Myocyte (in vitro differentiated cells): Measurements from ENCODE around the gene S100P. TPM values are rescaled to one million over a fixed set of nuclear protein-coding genes. Genes with fewer than 3 reads are reported as not detected.
"Not testable (repeated sequence)": the region's sequence is repeated elsewhere in the genome, so short reads cannot be mapped to it uniquely, and the experiment has no call there.

Source experiments
- DNase-seq: peaks from one replicate; pipeline ENCODE4 v3.0.0-alpha.2; 2012; ENCODE audit warnings: low read depth
- total RNA-seq: library from RNA; depleted of rRNA; stranded (reverse); fragments of >200 nt; gene quantifications from 2 replicates; pipeline ENCODE4 v1.2.3, GENCODE V29; 2014

Gene S100P
- total RNA-seq, 1 donor from 2014 or later = not detected

- peak; percentile 84 for DNase-seq
These were observed 26.6 kb downstream of the S100P start for GRCh38 chr4:6720202-6720699.

- DNase-seq = no peak
These were observed 27.4 kb downstream of the S100P start for GRCh38 chr4:6721121-6721520.

DNA sequence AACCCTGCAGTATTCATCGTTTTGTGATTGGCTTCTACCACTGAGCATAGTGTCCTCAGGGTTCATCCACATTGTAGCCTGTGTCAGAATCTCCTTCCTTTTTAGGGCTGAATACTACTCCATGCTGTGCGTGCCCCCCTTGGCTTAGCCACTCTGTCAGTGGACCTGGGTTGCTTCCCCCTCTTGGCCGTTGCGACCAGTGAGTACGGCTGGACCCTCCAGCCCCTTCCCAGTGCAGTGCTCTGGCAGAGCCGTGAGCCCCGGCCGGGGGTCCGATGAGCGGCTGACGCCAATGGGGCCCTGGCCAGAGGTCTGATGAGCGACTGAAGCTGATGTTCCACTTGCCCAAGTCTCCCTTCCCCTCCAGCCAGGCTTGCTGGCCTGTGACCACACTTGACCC is 29.2 kb downstream of the S100P start:
- no peak for DNase-seq

DNA sequence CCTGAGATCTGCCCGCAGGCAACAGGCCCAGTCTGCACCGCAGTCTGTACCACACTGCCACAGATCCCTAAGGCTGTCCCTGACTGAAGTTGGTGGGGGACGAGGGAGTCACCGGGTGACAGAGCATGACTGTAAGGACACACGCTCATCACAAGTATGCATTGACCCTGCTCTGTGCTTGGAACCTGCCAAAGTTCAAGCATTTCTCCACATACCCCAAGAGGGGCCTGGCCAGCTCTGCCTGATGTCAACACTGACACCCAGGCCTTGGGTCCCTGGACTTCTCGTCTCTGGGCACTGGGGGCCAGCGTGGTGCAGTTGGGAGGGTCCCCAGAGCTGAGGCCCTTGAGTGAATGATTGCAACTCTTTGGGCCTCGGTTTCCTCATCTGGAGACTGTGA is 30.2 kb downstream of the S100P start:
- no peak for DNase-seq

- peak; percentile 29 for DNase-seq
These were observed 30.9 kb downstream of the S100P start for GRCh38 chr4:6724421-6725111.

DNA sequence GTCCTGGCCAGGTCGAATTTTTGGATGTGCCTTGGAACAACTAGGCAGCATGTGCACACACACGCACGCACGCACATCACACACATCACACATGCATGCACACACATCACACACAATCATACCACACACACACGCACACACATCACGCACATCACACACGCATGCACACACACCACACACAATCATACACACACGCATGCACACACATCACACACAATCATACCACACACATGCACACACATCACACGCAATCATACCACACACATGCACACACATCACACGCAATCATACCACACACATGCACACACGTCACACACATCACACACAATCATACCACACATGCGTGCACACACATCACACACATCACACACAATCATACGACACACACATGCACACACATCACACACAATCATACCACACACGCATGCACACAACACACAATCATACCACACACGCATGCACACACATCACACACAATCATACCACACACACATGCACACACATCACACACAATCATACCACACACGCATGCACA is 31.8 kb downstream of the S100P start:
- not testable (repeated sequence) for DNase-seq

DNA sequence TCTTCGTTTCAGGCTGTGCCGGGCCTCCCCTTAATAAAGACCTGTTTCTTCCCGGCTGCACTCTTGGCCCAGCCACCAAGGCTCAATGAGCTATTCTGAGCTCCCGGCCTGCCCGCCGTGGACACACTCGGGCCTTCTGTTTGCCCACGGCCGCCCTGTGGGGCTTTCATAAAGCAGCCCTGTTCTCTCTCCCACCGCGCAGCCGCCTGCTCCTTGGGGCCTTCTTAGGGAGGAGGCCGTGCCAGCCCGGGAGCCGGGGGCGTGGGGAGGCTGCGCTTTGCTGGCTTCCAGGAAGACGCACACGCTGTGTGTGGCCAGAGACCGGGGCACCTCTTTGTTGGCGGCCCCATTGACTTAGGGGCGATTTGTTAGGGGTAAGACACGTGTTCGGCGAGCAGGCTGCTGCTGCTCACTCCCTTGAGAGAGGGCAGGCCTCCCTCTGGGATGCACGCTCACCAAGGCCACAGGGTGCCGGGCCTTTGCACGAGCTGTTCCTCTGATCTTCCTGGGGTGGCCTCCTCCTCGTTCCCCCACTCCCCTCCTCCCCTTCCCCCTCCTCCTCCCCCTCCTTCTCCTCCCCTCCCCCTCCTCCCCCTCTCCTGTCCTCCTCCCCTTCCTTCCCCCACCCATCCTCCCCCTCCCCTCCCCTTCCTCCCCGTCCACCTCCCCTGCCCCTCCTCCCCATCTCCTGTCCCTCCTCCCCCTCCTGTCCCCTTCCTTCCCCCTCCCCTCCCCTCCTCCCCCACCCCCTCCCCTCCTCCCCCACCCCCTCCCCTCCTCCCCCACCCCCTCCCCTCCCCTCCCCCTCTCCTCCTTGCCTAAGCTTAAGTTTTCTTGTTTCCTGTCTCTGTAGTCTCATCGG is 33.6 kb downstream of the S100P start:
- no peak for DNase-seq

GRCh38 chr4:6727943-6728250 is 34.2 kb downstream of the S100P start:
- no peak for DNase-seq

DNA sequence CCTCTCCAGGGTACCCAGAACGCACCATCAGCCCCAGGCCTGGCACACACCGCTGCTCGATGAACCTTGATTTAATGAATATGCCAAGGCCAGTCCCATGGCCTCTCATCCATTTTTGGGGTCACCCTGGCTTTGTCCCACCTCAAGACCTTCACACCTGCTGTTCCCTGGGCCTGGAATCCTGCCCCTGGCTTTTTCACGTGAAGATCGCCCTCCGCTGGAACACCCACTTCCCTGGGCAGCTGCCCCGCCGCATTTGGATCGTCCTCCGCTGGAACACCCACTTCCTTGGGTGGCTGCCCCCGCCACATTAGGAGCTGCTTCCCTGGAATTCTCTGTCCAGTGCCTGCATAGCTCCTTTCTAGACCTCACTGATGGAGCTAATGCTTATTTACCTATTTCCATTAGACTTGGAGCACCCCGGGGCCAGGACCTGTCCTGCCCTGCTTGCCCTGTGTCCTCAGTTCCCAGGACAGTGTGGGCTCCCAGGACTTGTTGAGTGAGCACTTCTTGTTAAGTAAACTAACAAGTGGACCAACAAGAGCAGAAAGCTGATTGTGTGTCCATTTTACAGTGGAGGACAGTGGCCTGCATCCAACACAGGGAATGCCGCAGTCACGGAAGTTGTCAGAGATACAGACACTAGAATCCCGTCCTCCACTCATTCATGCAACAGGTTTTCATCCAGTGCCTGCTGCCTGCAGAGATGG is 34.8 kb downstream of the S100P start:
- DNase-seq = no peak

DNA sequence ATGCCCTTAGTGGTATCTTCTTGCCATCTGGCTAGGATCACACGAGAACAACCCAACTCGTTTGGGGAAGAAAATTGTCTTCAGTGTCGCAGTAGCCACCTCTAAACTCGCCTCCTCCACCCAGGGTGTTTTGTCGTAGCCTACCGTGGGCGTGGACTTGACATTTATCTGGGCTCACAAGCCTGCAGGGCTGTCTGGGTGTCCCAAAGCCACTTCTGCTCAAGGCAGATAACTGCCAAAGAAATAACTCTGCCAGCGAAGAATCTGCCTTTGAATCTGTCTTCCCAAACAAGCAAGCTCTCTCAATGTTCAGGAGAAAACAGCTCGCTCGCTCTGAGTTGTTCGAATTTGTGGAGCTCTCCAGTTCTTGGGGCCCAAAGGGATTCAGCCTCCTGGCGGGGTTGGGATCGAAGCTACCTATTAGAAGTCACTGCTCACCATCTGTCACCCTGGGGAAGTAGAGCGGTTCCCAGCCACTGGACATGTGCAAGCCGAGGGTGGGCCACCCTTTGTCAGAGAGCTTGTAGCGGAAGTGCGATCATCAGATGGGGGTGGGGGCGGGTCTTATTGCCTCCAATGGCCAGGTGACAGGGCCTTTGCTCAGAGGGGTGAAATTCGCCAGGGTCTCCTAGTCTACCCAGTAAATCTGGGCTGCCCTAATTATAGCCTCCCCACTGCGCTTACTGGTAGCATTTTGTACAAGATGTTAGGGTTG is 37.1 kb downstream of the S100P start:
- no peak for DNase-seq

- no peak for DNase-seq
These were observed 37.6 kb downstream of the S100P start for GRCh38 chr4:6731318-6731675.

GRCh38 chr4:6731780-6732179 is 38.1 kb downstream of the S100P start:
- no peak for DNase-seq

DNA sequence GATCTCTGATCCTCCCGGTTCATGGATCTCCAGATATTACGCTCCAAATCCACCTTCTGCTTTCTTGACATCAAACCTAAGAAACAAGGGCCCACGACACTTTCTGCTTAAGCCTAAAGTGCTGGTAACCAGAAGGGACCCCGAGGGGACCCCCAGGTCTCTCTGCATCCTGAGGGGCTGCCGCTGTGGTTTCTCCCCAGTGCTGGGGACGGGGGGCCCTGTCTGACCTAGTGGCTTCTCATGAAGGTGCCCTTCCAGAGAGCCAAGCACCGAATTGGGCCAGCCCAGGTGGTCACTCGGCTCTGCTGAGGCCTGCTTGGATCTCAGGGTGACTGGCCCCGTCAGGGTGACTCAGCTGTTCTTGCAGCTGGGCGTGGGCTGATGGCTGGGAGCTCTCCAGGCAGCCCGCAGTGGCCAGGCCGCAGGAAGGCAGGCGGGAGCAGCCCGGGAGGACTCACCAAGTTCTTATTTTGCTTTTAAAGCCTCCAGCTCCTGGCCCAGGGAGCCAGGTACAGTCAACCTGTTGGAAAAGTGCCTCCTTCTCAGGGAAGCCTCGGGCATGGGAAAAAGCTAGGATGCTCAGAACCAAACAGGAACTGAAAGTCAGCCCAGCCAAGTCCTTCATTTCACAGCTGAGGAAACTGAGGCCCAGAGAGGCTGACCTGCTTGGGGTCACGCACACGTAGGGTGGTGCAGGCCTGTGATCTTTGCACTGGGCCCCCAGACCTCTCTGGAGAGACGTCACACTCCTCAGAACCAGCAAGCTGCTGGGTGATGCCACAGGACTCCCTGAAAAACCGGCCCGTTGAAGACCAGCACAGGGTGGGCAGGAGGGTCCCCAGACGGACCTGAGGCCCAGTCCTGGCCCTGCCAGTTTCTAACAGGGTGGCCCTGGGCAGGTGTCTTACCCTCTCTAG is 39.0 kb downstream of the S100P start:
- peak; percentile 91 for DNase-seq

- DNase-seq = no peak
These were observed 39.9 kb downstream of the S100P start for GRCh38 chr4:6733358-6734164.

DNA sequence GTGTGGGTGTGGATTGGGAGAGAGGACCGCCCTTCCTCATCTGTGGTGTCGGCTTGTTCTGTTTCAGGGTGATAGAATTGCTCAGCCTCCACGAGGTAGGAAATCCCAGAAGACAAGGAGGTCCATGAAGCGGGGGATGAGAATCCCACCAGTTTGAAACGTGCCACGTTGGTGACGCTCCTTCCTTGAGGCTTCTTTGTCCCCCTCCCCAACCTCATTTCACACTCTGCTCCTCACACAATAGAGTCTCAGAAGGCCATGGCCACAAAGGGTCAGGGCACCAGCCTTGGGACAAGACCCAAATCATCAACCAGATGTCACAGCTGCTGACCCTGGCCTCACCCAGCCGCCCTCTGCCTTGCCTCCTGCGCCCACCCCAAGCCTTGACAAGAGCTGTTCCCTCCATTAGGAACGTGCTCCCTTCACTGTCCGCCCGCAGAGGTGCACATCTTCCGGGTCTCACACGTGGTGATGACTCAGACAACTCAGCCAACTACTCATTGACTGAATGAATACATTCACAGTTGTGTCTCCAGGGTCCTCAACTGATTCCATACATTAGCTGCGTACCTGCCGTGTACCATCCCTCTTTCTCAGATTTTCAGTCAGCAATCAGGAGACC is 40.6 kb downstream of the S100P start:
- no peak for DNase-seq

- no peak for DNase-seq
These were observed 46.2 kb downstream of the S100P start for GRCh38 chr4:6739920-6740319.

GRCh38 chr4:6740347-6740746 is 46.7 kb downstream of the S100P start:
- no peak for DNase-seq

- DNase-seq = no peak
These were observed 48.8 kb downstream of the S100P start for GRCh38 chr4:6742507-6742906.

GRCh38 chr4:6742989-6743388 is 49.3 kb downstream of the S100P start:
- no peak for DNase-seq
